ENCODE measurements around the gene EPHB2.

The EPHB2 gene

GRCh38 chr1:22733643-22734042 is 23.0 kb downstream of the EPHB2 start:
- Histone ChIP-seq H3K9me2 (replicated peaks; ENCODE audit: low read depth, low read length) (no peaks in the 10 kb centered on the region), H3F3A (ENCODE audit: low read depth) (no peaks in the 10 kb centered on the region), H3K27me3 (ENCODE audit: insufficient read depth, low read length, poor library complexity, severe bottlenecking) (no peaks in the 10 kb centered on the region), H3K4me2 (ENCODE audit: low read depth, low read length, poor library complexity, severe bottlenecking) (no peak overlapping the region), H3K9me3 (ENCODE audit: insufficient read depth, low read depth, low read length) (no peaks in the 10 kb centered on the region), H3K36me3 (ENCODE audit: insufficient read depth, low read length) (no peaks in the 10 kb centered on the region), H4K20me1 (ENCODE audit: insufficient read depth, low read length, poor library complexity, severe bottlenecking) (no peaks in the 10 kb centered on the region), H3K79me2 (ENCODE audit: insufficient read depth, low read length) (no peaks in the 10 kb centered on the region), H3K9ac (ENCODE audit: low read depth, low read length, poor library complexity, severe bottlenecking) (no peak overlapping the region), H3K4me3 (ENCODE audit: low read length, poor library complexity, severe bottlenecking) (no peak overlapping the region), H3K4me1 (ENCODE audit: insufficient read depth, low read length, poor library complexity, severe bottlenecking) (no peaks in the 10 kb centered on the region), H2AFZ (ENCODE audit: low read length) (no peak overlapping the region)
- TF ChIP-seq, protein P1, sequence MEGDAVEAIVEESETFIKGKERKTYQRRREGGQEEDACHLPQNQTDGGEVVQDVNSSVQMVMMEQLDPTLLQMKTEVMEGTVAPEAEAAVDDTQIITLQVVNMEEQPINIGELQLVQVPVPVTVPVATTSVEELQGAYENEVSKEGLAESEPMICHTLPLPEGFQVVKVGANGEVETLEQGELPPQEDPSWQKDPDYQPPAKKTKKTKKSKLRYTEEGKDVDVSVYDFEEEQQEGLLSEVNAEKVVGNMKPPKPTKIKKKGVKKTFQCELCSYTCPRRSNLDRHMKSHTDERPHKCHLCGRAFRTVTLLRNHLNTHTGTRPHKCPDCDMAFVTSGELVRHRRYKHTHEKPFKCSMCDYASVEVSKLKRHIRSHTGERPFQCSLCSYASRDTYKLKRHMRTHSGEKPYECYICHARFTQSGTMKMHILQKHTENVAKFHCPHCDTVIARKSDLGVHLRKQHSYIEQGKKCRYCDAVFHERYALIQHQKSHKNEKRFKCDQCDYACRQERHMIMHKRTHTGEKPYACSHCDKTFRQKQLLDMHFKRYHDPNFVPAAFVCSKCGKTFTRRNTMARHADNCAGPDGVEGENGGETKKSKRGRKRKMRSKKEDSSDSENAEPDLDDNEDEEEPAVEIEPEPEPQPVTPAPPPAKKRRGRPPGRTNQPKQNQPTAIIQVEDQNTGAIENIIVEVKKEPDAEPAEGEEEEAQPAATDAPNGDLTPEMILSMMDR (conservative IDR thresholded peaks at IDR 0.05; ENCODE audit: low read length), result no peak
- TF ChIP-seq EZH2phosphoT487 (IDR thresholded peaks at IDR 0.05; ENCODE audit: borderline replicate concordance), result no peak

- no peaks in the 10 kb centered on the region for H3K36me3 ChIP-seq (ENCODE audit: insufficient read depth, low read length)
- no peaks in the 10 kb centered on the region for H3K4me1 ChIP-seq (ENCODE audit: insufficient read depth, low read length, poor library complexity, severe bottlenecking)
- H3K4me2 ChIP-seq (ENCODE audit: low read depth, low read length, poor library complexity, severe bottlenecking), result no peak overlapping the region
- H3K9me3 ChIP-seq (ENCODE audit: insufficient read depth, low read depth, low read length), result no peaks in the 10 kb centered on the region
- H3F3A ChIP-seq (ENCODE audit: low read depth), result no peaks in the 10 kb centered on the region
- TF ChIP-seq EZH2phosphoT487 (IDR thresholded peaks at IDR 0.05; ENCODE audit: borderline replicate concordance), result no peak
- TF ChIP-seq, protein P1 (conservative IDR thresholded peaks at IDR 0.05; ENCODE audit: low read length), result no peak
- no peak overlapping the region for H3K4me3 ChIP-seq (ENCODE audit: low read length, poor library complexity, severe bottlenecking)
- no peaks in the 10 kb centered on the region for H3K79me2 ChIP-seq (ENCODE audit: insufficient read depth, low read length)
- H2AFZ ChIP-seq (ENCODE audit: low read length), result no peak overlapping the region
- H3K9me2 ChIP-seq (replicated peaks; ENCODE audit: low read depth, low read length), result no peaks in the 10 kb centered on the region
- H4K20me1 ChIP-seq (ENCODE audit: insufficient read depth, low read length, poor library complexity, severe bottlenecking), result no peaks in the 10 kb centered on the region
- H3K27me3 ChIP-seq (ENCODE audit: insufficient read depth, low read length, poor library complexity, severe bottlenecking), result no peaks in the 10 kb centered on the region
- H3K9ac ChIP-seq (ENCODE audit: low read depth, low read length, poor library complexity, severe bottlenecking), result no peak overlapping the region
Measured at GRCh38 chr1:22736501-22737080, 26.0 kb downstream of the EPHB2 start.

- Histone ChIP-seq H3K79me2 (ENCODE audit: insufficient read depth, low read length) (no peaks in the 10 kb centered on the region), H3K9ac (ENCODE audit: low read depth, low read length, poor library complexity, severe bottlenecking) (no peak overlapping the region), H3K36me3 (ENCODE audit: insufficient read depth, low read length) (no peaks in the 10 kb centered on the region), H3K27me3 (ENCODE audit: insufficient read depth, low read length, poor library complexity, severe bottlenecking) (no peaks in the 10 kb centered on the region), H4K20me1 (ENCODE audit: insufficient read depth, low read length, poor library complexity, severe bottlenecking) (no peaks in the 10 kb centered on the region), H2AFZ (ENCODE audit: low read length) (no peak overlapping the region), H3K9me2 (replicated peaks; ENCODE audit: low read depth, low read length) (no peaks in the 10 kb centered on the region), H3K4me3 (ENCODE audit: low read length, poor library complexity, severe bottlenecking) (no peak overlapping the region), H3K9me3 (ENCODE audit: insufficient read depth, low read depth, low read length) (no peaks in the 10 kb centered on the region), H3F3A (ENCODE audit: low read depth) (no peaks in the 10 kb centered on the region), H3K4me1 (ENCODE audit: insufficient read depth, low read length, poor library complexity, severe bottlenecking) (no peaks in the 10 kb centered on the region), H3K4me2 (ENCODE audit: low read depth, low read length, poor library complexity, severe bottlenecking) (no peak overlapping the region)
- no peak for TF ChIP-seq EZH2phosphoT487 (IDR thresholded peaks at IDR 0.05; ENCODE audit: borderline replicate concordance)
- TF ChIP-seq, protein P1 (conservative IDR thresholded peaks at IDR 0.05; ENCODE audit: low read length), result no peak
Measured at GRCh38 chr1:22737374-22738068, 26.9 kb downstream of the EPHB2 start.

Data from Loucy (cell line).